Testis (tissue), 2 donors: ENCODE results near the gene DYNC1I1.

Experiments used
- POLR2A ChIP-seq: fragments of 450-650 bp; IDR thresholded peaks from one replicate; pipeline ENCODE4 v1.6.1; 2017; ENCODE audit warnings: antibody characterized with exemption, mild to moderate bottlenecking, moderate library complexity
- TF ChIP-seq, protein P1 (sequence below), 3 experiments: fragments of 450-650 bp in 2 of 3; fragments of 200-600 bp in 1 of 3; sonication (generic) in 1 of 3; IDR thresholded peaks; one replicate each; pipeline ENCODE4 v1.5.1; 2016 to 2019; ENCODE audit warnings: antibody characterized with exemption in 3 of 3, mild to moderate bottlenecking in 2 of 3, moderate library complexity in 1 of 3

DNA sequence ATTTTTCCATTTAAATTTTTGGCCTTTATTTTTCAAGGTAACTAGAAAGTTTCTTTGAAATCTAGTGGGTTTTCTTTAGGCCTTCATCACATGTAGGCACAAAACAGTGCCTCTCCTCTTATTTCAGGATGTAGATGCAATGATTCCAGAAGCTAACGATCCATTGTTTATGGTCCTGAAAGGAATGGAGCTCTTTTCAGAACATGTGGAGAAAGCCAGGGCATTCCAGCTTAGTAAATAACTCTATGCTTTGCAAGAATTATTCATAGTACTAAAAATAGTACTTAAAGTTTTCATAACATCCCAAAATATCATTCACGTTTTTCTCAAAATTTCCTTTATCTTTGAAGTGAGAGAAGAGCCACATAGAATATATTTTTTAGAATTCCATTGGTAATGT is 91.3 kb downstream of the DYNC1I1 start:
- TF ChIP-seq, protein P1, sequence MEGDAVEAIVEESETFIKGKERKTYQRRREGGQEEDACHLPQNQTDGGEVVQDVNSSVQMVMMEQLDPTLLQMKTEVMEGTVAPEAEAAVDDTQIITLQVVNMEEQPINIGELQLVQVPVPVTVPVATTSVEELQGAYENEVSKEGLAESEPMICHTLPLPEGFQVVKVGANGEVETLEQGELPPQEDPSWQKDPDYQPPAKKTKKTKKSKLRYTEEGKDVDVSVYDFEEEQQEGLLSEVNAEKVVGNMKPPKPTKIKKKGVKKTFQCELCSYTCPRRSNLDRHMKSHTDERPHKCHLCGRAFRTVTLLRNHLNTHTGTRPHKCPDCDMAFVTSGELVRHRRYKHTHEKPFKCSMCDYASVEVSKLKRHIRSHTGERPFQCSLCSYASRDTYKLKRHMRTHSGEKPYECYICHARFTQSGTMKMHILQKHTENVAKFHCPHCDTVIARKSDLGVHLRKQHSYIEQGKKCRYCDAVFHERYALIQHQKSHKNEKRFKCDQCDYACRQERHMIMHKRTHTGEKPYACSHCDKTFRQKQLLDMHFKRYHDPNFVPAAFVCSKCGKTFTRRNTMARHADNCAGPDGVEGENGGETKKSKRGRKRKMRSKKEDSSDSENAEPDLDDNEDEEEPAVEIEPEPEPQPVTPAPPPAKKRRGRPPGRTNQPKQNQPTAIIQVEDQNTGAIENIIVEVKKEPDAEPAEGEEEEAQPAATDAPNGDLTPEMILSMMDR (IDR thresholded peaks at IDR 0.05), result no peak
- no peak for TF ChIP-seq POLR2A
